A673 (cell line): ENCODE data around the gene CACNA2D1. TPM values are rescaled to one million over a fixed set of nuclear protein-coding genes. Genes with fewer than 3 reads are reported as not detected.

Source experiments
- BruUV-seq: library from RNA; stranded (reverse); fragments of 400-500 nt; replicated peaks from 2 replicates; lab custom pipeline; 2021; lab: Mats Ljungman, UMichigan
- CTCF ChIA-PET: fragments of 300-600 bp; sonication (Branson Sonifier 250); formaldehyde crosslinking; loops from one replicate; lab custom pipeline; 2022; ENCODE audit warnings: antibody characterized with exemption; lab: Charles Lee
- POLR2A ChIA-PET: fragments of 300-600 bp; sonication (Branson Sonifier 250); formaldehyde crosslinking; loops from one replicate; lab custom pipeline; 2022; ENCODE audit warnings: antibody characterized with exemption; ENCODE audit not compliant: low non-redundant PET; lab: Charles Lee
- DNase-seq: peaks from one replicate; pipeline ENCODE4 v3.0.0-alpha.2; 2015; ENCODE audit warnings: low spot score
- H3K27ac ChIP-seq: fragments of 200-600 bp; sonication (generic); 2 replicates; pipeline ENCODE4 v1.5.1; 2016; ENCODE audit warnings: mixed run types, low read depth, mild to moderate bottlenecking, mixed read lengths, antibody characterized with exemption, low read length; ENCODE audit not compliant: poor library complexity, severe bottlenecking
- H3K27me3 ChIP-seq: fragments of 200-600 bp; sonication (generic); replicated peaks from 2 replicates; pipeline ENCODE4 v1.6.1; 2017; ENCODE audit warnings: mixed run types, low read depth, mild to moderate bottlenecking, mixed read lengths, antibody characterized with exemption, low read length; ENCODE audit not compliant: insufficient read depth, poor library complexity
- H3K36me3 ChIP-seq: fragments of 200-600 bp; sonication (generic); 2 replicates; pipeline ENCODE4 v1.6.1; 2016; ENCODE audit warnings: mixed run types, mild to moderate bottlenecking, mixed read lengths, antibody characterized with exemption, low read length; ENCODE audit not compliant: insufficient read depth, poor library complexity, severe bottlenecking
- H3K4me1 ChIP-seq: fragments of 200-600 bp; sonication (generic); 2 replicates; pipeline ENCODE4 v1.6.1; 2017; ENCODE audit warnings: mixed run types, mild to moderate bottlenecking, mixed read lengths, antibody characterized with exemption, low read length; ENCODE audit not compliant: insufficient read depth, poor library complexity, severe bottlenecking
- H3K4me3 ChIP-seq: fragments of 200-600 bp; sonication (generic); 2 replicates; pipeline ENCODE4 v1.5.1; 2016; ENCODE audit warnings: low read depth, mixed run types, mild to moderate bottlenecking, mixed read lengths, low read length; ENCODE audit not compliant: poor library complexity, severe bottlenecking
- H3K9me3 ChIP-seq: fragments of 200-600 bp; sonication (generic); 2 replicates; pipeline ENCODE4 v1.6.1; 2016; ENCODE audit warnings: mixed run types, low read depth, mild to moderate bottlenecking, mixed read lengths, antibody characterized with exemption, low read length; ENCODE audit not compliant: poor library complexity, severe bottlenecking
- EZH2 ChIP-seq: fragments of 200-600 bp; sonication (generic); IDR thresholded peaks from 2 replicates; pipeline ENCODE4 v1.6.1; 2017; ENCODE audit warnings: borderline replicate concordance, low read depth, mild to moderate bottlenecking, mixed read lengths, antibody characterized with exemption, low read length; ENCODE audit not compliant: poor library complexity, severe bottlenecking
- intact Hi-C: fragments of 100-400 bp; cut with micrococcal nuclease; formaldehyde crosslinking; loops from one replicate; pipeline ENCODE4 v1.10.0; 2022; ENCODE audit not compliant: unreplicated experiment
- total RNA-seq: library from RNA; stranded (reverse); gene quantifications from 2 replicates; pipeline ENCODE4 v1.2.3, GENCODE V29; 2021
- TF ChIP-seq, protein P1 (sequence below): fragments of 300-800, 200-600 bp; sonication (generic); conservative IDR thresholded peaks from 2 replicates; pipeline ENCODE4 v1.5.1; 2017; ENCODE audit warnings: low read depth, mild to moderate bottlenecking, antibody characterized with exemption, low read length, moderate library complexity, mixed read lengths

The CACNA2D1 gene
- total RNA-seq, 1 experiment from 2014 or later = 49.1 TPM

DNA sequence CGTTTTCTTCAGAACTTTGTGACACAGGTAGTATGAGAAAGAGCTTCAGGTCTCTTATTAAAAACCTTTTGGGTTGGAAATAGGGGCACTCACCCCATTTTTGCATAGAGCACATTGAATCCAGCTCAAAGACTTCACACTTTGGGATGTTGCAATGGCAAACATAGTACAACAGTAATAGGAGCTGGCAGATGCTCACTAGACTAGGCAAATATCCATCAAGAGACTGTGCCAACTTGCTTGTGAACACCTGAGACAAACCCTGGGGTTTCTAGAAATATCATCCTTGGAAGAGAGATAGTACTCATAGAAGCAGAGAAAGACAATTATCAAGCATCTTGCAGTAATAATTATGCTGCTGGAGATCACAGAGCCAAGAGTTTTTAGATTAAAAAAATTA, 280.0 kb downstream of the CACNA2D1 start:
- intact Hi-C loops = no loop called here
- no peak for DNase-seq
- POLR2A ChIA-PET = no interaction called here
- peaks cover 31% of the 10 kb centered on the region for H3K4me1 ChIP-seq
- TF ChIP-seq EZH2 = no peak
- TF ChIP-seq, protein P1, sequence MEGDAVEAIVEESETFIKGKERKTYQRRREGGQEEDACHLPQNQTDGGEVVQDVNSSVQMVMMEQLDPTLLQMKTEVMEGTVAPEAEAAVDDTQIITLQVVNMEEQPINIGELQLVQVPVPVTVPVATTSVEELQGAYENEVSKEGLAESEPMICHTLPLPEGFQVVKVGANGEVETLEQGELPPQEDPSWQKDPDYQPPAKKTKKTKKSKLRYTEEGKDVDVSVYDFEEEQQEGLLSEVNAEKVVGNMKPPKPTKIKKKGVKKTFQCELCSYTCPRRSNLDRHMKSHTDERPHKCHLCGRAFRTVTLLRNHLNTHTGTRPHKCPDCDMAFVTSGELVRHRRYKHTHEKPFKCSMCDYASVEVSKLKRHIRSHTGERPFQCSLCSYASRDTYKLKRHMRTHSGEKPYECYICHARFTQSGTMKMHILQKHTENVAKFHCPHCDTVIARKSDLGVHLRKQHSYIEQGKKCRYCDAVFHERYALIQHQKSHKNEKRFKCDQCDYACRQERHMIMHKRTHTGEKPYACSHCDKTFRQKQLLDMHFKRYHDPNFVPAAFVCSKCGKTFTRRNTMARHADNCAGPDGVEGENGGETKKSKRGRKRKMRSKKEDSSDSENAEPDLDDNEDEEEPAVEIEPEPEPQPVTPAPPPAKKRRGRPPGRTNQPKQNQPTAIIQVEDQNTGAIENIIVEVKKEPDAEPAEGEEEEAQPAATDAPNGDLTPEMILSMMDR = no peak
- H3K36me3 ChIP-seq = no peaks in the 10 kb centered on the region
- CTCF ChIA-PET = no interaction called here
- no peak overlapping the region for H3K4me3 ChIP-seq
- H3K9me3 ChIP-seq = no peaks in the 10 kb centered on the region
- H3K27me3 ChIP-seq = no peaks in the 10 kb centered on the region
- H3K27ac ChIP-seq = no peak overlapping the region
- BruUV-seq = no TSS peak

DNA sequence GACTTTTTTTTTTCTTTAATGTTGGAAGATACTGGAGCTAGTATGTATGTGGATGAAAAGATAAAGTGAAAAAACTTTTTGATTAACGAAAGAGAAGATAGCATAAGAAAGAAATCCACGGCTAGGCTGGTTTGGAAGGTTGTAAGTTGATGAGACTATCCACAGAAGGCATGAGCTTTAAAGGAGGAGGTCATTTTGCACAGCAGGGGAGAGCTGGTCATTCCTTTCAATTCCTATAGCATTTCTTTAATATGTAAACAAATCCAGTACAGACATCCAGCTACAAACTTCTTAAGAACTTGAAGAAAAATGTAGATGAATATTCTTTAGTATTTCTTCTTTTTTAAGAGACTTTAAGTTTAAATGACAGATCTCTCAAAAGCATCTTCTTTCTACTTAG, 281.3 kb downstream of the CACNA2D1 start:
- BruUV-seq = no TSS peak
- no peak overlapping the region for H3K27ac ChIP-seq
- H3K4me3 ChIP-seq = no peak overlapping the region
- H3K4me1 ChIP-seq = peaks cover 28% of the 10 kb centered on the region
- H3K36me3 ChIP-seq = no peaks in the 10 kb centered on the region
- H3K27me3 ChIP-seq = no peaks in the 10 kb centered on the region
- intact Hi-C loops = no loop called here
- TF ChIP-seq, protein P1 = no peak
- no peak for TF ChIP-seq EZH2
- CTCF ChIA-PET = no interaction called here
- no peak for DNase-seq
- POLR2A ChIA-PET = no interaction called here
- H3K9me3 ChIP-seq = no peaks in the 10 kb centered on the region

DNA sequence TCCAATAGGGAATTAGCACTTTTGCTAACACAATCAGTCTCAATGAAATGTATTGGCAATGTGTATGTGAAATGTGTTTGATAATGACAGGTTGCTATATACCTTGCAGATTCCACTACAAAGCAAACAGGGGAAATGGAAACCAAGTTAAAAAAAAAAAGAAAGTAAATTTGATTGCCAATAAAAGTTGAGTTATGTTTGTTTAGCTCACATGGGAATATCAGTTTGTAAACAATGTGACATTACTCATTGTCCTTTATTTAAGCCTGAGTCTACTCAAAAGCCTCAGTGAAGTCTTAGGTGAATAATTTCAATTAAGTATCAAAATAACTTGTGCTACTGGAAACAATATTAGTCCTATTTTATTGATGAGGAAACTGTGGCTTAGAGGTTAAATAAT, 285.2 kb downstream of the CACNA2D1 start:
- Histone ChIP-seq H3K4me3 (no peak overlapping the region), H3K36me3 (no peaks in the 10 kb centered on the region), H3K27me3 (no peaks in the 10 kb centered on the region), H3K9me3 (no peaks in the 10 kb centered on the region), H3K27ac (no peak overlapping the region), H3K4me1 (peaks cover 19% of the 10 kb centered on the region)
- BruUV-seq = no TSS peak
- DNase-seq = no peak
- TF ChIP-seq, protein P1 = no peak
- TF ChIP-seq EZH2 = no peak
- intact Hi-C loops = no loop called here
- ChIA-PET CTCF (no interaction called here), POLR2A (no interaction called here)
